ENCODE data around the gene CDH4. TPM values are rescaled to one million over a fixed set of nuclear protein-coding genes. Genes with fewer than 3 reads are reported as not detected.

Gene CDH4
- total and polyA plus RNA-seq, 5 donors from 2014 or later: 0.07 to 0.69 (median 0.49) TPM; not detected in 1

DNA sequence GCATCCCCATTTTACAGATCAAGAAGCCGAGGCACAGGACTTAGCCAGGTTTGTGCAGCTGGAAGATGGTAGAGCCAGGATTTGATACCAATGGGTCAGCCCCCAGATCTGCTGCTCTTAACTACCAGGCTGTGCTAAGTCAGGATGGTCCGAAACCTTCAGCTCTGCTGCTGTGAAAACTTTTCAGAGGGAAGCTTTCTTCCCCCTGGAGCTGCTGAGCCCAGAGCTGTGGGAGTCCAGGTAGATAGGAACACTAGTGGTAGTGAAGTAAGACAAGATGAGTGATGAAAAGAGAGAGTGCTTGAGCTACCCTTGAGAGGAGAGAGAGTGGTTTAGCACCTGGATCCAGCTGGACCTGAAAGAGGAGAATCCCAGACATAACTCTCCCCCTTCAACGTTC is 230.8 kb downstream of the CDH4 start:
- Mint-ChIP-seq H3K36me3 (no peaks in the 10 kb centered on the region), H3K4me1 (no peaks in the 10 kb centered on the region), H3K27me3 (no peaks in the 10 kb centered on the region), H3K4me3 (no peak overlapping the region), H3K9me3 (peaks cover 0 to 10% (median 4%) of the 10 kb centered on the region in 7 donors), H3K27ac (no peak overlapping the region)
- H3K9me3 ChIP-seq (ENCODE audit: control insufficient read depth in 2 of 2, low read length in 2 of 2): peaks cover 0 to 2% of the 10 kb centered on the region in 2 experiments
- no peaks in the 10 kb centered on the region for H3K4me1 ChIP-seq (ENCODE audit: control insufficient read depth, insufficient read depth, low read length, poor library complexity, severe bottlenecking)
- H3K27ac ChIP-seq (ENCODE audit: insufficient read depth, low read length, poor library complexity, severe bottlenecking): no peak overlapping the region
- no peak overlapping the region for H3K4me3 ChIP-seq (ENCODE audit: low read depth, low read length)
- ATAC-seq (ENCODE audit: low read depth in 2 of 2): no peak
- H3K36me3 ChIP-seq (ENCODE audit: control insufficient read depth, insufficient read depth, low read length): no peaks in the 10 kb centered on the region
- no peaks in the 10 kb centered on the region for H3K27me3 ChIP-seq (ENCODE audit: control insufficient read depth, insufficient read depth, low read length)
- DNase-seq: no peak

DNA sequence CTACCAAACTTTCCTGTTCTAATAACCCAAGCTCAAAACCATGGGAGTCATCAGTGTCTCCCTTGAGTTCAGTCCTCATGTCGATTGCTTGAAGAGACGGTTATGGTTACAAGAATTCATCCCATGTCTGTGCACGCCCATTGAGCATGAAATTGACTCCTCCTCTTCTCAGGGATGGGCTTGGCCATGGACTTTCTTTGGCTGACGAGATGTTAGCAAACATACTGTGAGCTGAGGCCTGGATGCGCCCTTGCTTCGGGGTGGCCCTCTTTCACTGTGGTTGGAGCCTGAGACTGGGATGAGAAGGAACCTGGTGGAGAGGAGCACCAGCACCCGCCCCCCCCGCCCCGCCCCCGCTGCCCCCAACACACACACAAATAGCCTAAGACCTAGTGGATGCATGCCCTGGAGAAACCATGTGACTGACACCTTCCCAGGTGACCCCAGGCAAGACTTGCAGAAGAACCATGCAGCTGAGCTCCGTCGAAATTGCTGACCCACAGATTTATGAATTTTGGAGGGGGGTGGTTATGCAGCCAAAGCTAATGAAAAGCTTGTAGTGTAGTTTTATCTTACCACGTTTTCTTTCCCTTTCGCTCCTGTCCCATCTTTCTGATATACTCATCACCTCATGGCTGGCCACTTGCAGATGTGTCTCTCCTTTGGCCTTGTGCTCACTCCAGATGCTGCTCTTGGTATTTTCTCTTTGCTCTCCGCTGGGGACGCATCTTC is 231.4 kb downstream of the CDH4 start:
- no peaks in the 10 kb centered on the region for H3K27me3 Mint-ChIP-seq
- Histone ChIP-seq H3K4me3 (ENCODE audit: low read depth, low read length) (no peak overlapping the region), H3K9me3 (ENCODE audit: control insufficient read depth in 2 of 2, low read length in 2 of 2) (peaks cover 0 to 2% of the 10 kb centered on the region in 2 experiments), H3K36me3 (ENCODE audit: control insufficient read depth, insufficient read depth, low read length) (no peaks in the 10 kb centered on the region), H3K27me3 (ENCODE audit: control insufficient read depth, insufficient read depth, low read length) (no peaks in the 10 kb centered on the region), H3K4me1 (ENCODE audit: control insufficient read depth, insufficient read depth, low read length, poor library complexity, severe bottlenecking) (no peaks in the 10 kb centered on the region), H3K27ac (ENCODE audit: insufficient read depth, low read length, poor library complexity, severe bottlenecking) (no peak overlapping the region)
- no peak overlapping the region for H3K27ac Mint-ChIP-seq
- peaks cover 0 to 8% (median 4%) of the 10 kb centered on the region in 7 donors for H3K9me3 Mint-ChIP-seq
- DNase-seq: no peak
- no peaks in the 10 kb centered on the region for H3K4me1 Mint-ChIP-seq
- H3K4me3 Mint-ChIP-seq: no peak overlapping the region
- no peak for ATAC-seq (ENCODE audit: low read depth in 2 of 2)
- no peaks in the 10 kb centered on the region for H3K36me3 Mint-ChIP-seq

DNA sequence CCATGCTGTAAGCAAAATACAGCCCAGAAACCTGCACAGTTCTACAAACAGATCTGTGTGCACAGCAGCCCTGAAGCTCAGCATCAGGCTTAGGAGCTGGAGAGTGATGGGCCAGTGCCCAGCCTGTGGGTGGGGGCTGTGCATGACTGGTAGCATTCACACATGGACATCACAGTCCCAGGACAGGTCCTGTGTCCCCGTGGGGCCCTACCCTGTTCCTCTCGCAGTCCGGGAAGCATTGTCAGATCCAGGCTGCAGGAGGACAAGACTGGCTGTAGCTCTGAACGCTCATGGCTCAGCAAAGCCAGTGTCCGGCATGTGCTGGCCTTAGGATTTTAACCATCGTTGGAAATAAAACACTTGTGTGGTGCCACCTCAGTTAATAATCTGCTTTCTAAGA is 234.1 kb downstream of the CDH4 start:
- H3K9me3 Mint-ChIP-seq: peaks cover 0 to 9% (median 0%) of the 10 kb centered on the region in 7 donors
- Histone ChIP-seq H3K27me3 (ENCODE audit: control insufficient read depth, insufficient read depth, low read length) (no peaks in the 10 kb centered on the region), H3K36me3 (ENCODE audit: control insufficient read depth, insufficient read depth, low read length) (no peaks in the 10 kb centered on the region), H3K4me1 (ENCODE audit: control insufficient read depth, insufficient read depth, low read length, poor library complexity, severe bottlenecking) (no peaks in the 10 kb centered on the region), H3K27ac (ENCODE audit: insufficient read depth, low read length, poor library complexity, severe bottlenecking) (no peak overlapping the region), H3K4me3 (ENCODE audit: low read depth, low read length) (no peak overlapping the region), H3K9me3 (ENCODE audit: control insufficient read depth in 2 of 2, low read length in 2 of 2) (peaks cover 0 to 2% of the 10 kb centered on the region in 2 experiments)
- no peak overlapping the region for H3K4me3 Mint-ChIP-seq
- ATAC-seq (ENCODE audit: low read depth in 2 of 2) (no peak), DNase-seq (no peak)
- no peaks in the 10 kb centered on the region for H3K36me3 Mint-ChIP-seq
- no peaks in the 10 kb centered on the region for H3K27me3 Mint-ChIP-seq
- H3K4me1 Mint-ChIP-seq: no peaks in the 10 kb centered on the region
- no peak overlapping the region for H3K27ac Mint-ChIP-seq

DNA sequence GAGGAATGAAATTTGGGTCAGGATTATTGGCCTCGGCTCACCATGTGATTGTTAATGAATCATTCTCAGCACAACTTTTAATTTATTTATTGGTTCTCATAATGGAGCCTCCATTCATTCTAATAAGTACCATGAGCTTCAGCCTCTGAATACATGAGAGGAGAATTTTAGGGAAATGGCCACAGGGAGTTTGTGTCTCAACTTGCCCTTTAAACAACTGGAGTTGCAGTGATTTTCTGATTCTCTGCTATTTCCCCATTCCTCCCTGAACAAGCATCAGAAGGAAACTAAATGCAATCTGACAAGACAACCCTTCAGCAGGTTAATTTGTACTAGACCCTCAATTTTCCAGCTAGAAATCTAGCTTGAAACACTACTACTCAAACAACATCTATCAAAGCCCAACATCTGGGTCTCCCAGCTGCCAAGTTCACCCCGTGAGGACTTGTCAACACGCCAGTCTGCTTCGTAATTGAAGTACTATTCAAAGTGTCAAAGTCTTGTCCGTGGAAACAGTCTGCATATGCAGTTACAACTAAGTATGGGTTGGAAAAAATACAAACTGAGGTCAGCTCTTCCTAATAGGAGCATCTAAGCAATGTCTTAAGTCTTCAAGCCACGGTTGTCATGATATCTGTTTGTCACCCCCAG is 235.4 kb downstream of the CDH4 start:
- H3K27ac Mint-ChIP-seq: no peak overlapping the region
- no peaks in the 10 kb centered on the region for H3K27me3 Mint-ChIP-seq
- ATAC-seq (ENCODE audit: low read depth in 2 of 2) (no peak), DNase-seq (no peak)
- H3K4me1 ChIP-seq (ENCODE audit: control insufficient read depth, insufficient read depth, low read length, poor library complexity, severe bottlenecking): no peaks in the 10 kb centered on the region
- no peaks in the 10 kb centered on the region for H3K27me3 ChIP-seq (ENCODE audit: control insufficient read depth, insufficient read depth, low read length)
- no peaks in the 10 kb centered on the region for H3K36me3 Mint-ChIP-seq
- H3K4me3 Mint-ChIP-seq: no peak overlapping the region
- H3K4me3 ChIP-seq (ENCODE audit: low read depth, low read length): no peak overlapping the region
- peaks cover 0 to 9% (median 0%) of the 10 kb centered on the region in 7 donors for H3K9me3 Mint-ChIP-seq
- H3K4me1 Mint-ChIP-seq: no peaks in the 10 kb centered on the region
- no peak overlapping the region for H3K27ac ChIP-seq (ENCODE audit: insufficient read depth, low read length, poor library complexity, severe bottlenecking)
- no peaks in the 10 kb centered on the region for H3K9me3 ChIP-seq (ENCODE audit: control insufficient read depth in 2 of 2, low read length in 2 of 2)
- H3K36me3 ChIP-seq (ENCODE audit: control insufficient read depth, insufficient read depth, low read length): no peaks in the 10 kb centered on the region

DNA sequence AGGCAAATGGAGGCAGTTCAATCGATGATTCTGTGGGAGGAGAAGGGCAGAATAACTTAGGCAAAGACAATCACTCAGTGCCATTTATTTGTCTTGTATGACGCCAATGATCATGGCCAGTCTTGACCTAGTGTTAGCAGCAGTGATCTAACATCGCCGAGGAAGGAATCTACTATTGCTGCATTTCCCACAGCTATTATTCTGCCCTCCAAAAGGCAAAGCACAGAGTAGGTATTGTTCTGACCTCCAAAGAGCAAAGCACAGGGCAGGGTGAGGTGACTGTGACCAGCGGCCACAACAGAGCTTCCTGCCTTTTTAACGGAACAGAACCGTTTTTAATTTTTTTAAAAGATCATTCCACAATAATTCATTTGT is 235.9 kb downstream of the CDH4 start:
- H3K9me3 Mint-ChIP-seq: peaks cover 0 to 9% (median 0%) of the 10 kb centered on the region in 7 donors

DNA sequence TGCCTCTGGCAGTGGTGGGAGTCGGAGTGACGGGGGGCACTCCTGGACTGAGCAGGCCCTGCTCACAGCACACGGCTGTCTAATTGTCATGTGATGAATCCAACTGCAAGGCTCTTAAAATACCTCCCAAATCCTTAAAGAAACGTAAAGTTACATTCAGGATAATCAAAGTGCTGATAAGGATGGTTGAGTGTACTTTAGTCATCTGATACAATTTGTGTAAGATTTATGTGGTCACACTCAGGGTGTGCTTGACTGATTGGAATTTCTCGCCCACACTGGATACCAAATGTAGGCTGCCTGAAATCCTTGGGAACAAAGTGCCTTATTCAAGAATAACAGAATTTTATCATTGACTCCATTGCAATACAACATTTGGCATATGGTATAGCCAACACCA is 238.7 kb downstream of the CDH4 start:
- H3K27me3 Mint-ChIP-seq: no peaks in the 10 kb centered on the region
- H3K4me1 ChIP-seq (ENCODE audit: control insufficient read depth, insufficient read depth, low read length, poor library complexity, severe bottlenecking): no peaks in the 10 kb centered on the region
- no peaks in the 10 kb centered on the region for H3K27me3 ChIP-seq (ENCODE audit: control insufficient read depth, insufficient read depth, low read length)
- H3K9me3 ChIP-seq (ENCODE audit: control insufficient read depth in 2 of 2, low read length in 2 of 2): no peaks in the 10 kb centered on the region
- H3K36me3 Mint-ChIP-seq: no peaks in the 10 kb centered on the region
- H3K4me1 Mint-ChIP-seq: no peaks in the 10 kb centered on the region
- ATAC-seq (ENCODE audit: low read depth in 2 of 2): no peak
- H3K4me3 ChIP-seq (ENCODE audit: low read depth, low read length): no peak overlapping the region
- H3K4me3 Mint-ChIP-seq: no peak overlapping the region
- H3K9me3 Mint-ChIP-seq: peaks cover 0 to 5% (median 0%) of the 10 kb centered on the region in 7 donors
- no peaks in the 10 kb centered on the region for H3K36me3 ChIP-seq (ENCODE audit: control insufficient read depth, insufficient read depth, low read length)
- H3K27ac ChIP-seq (ENCODE audit: insufficient read depth, low read length, poor library complexity, severe bottlenecking): no peak overlapping the region
- H3K27ac Mint-ChIP-seq: no peak overlapping the region
- no peak for DNase-seq

More for the DNA sequence above, 235.9 kb downstream of the CDH4 start:
- no peaks in the 10 kb centered on the region for H3K27me3 ChIP-seq (ENCODE audit: control insufficient read depth, insufficient read depth, low read length)
- Mint-ChIP-seq H3K27ac (no peak overlapping the region), H3K36me3 (no peaks in the 10 kb centered on the region), H3K4me1 (no peaks in the 10 kb centered on the region), H3K27me3 (no peaks in the 10 kb centered on the region), H3K4me3 (no peak overlapping the region)
- no peak overlapping the region for H3K27ac ChIP-seq (ENCODE audit: insufficient read depth, low read length, poor library complexity, severe bottlenecking)
- no peaks in the 10 kb centered on the region for H3K36me3 ChIP-seq (ENCODE audit: control insufficient read depth, insufficient read depth, low read length)
- DNase-seq: no peak
- ATAC-seq (ENCODE audit: low read depth in 2 of 2): no peak
- no peak overlapping the region for H3K4me3 ChIP-seq (ENCODE audit: low read depth, low read length)
- no peaks in the 10 kb centered on the region for H3K4me1 ChIP-seq (ENCODE audit: control insufficient read depth, insufficient read depth, low read length, poor library complexity, severe bottlenecking)
- no peaks in the 10 kb centered on the region for H3K9me3 ChIP-seq (ENCODE audit: control insufficient read depth in 2 of 2, low read length in 2 of 2)

DNA sequence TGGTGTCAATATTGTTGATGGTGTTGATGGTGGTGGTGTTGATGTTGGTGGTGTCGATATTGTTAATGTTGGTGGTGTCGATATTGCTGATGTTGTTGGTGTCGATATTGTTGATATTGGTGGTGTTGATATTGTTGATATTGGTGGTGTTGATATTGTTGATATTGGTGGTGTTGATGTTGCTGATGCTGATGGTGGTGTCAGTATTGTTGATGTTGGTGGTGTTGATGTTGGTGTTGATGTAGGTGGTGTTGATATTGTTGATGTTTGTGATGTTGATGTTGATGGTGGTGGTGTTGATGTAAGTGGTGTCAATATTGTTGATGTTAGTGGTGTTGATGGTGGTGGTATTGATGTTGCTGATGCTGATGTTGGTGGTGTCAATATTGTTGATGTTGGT is 240.0 kb downstream of the CDH4 start:
- Mint-ChIP-seq H3K27ac (no peak overlapping the region), H3K4me3 (no peak overlapping the region), H3K9me3 (peaks cover 0 to 5% (median 0%) of the 10 kb centered on the region in 7 donors), H3K36me3 (no peaks in the 10 kb centered on the region), H3K4me1 (peaks cover 0 to 7% (median 3%) of the 10 kb centered on the region in 4 donors), H3K27me3 (no peaks in the 10 kb centered on the region)
- no peak overlapping the region for H3K27ac ChIP-seq (ENCODE audit: insufficient read depth, low read length, poor library complexity, severe bottlenecking)
- H3K4me1 ChIP-seq (ENCODE audit: control insufficient read depth, insufficient read depth, low read length, poor library complexity, severe bottlenecking): no peaks in the 10 kb centered on the region
- no peaks in the 10 kb centered on the region for H3K27me3 ChIP-seq (ENCODE audit: control insufficient read depth, insufficient read depth, low read length)
- no peak for DNase-seq
- H3K4me3 ChIP-seq (ENCODE audit: low read depth, low read length): no peak overlapping the region
- ATAC-seq (ENCODE audit: low read depth in 2 of 2): no peak
- no peaks in the 10 kb centered on the region for H3K9me3 ChIP-seq (ENCODE audit: control insufficient read depth in 2 of 2, low read length in 2 of 2)
- no peaks in the 10 kb centered on the region for H3K36me3 ChIP-seq (ENCODE audit: control insufficient read depth, insufficient read depth, low read length)

All from CD4-positive, CD25-positive, alpha-beta regulatory T cell (primary cell).